ENCODE measurements around the gene ALAD.

DNA sequence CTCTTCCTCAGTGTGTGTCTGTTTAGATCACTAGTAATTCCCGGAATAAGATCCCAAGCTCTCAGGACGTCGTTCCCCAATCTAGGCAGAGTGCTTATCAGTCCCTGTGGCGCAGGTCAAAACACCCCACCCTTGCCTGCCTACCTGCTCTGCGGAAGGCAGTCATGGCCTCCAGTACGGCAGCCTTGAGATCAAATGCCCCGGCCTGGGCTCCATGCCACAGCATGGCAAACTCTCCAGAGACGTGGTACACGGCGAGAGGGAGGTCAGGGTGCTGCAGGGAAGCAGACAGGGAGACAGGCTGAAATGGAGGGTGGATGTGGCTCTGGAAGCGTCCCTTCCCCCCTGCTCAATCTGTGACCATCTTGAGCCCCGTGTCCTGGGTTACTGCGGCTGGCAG is 12.3 kb downstream of the ALAD start:
- TF ChIP-seq NR3C1 (CRISPR knock-in tag; IDR thresholded peaks at IDR 0.05), result no peak
- TF ChIP-seq POLR3G (IDR thresholded peaks at IDR 0.05; ENCODE audit: extremely low read depth, insufficient read length, insufficient replicate concordance), result no peak
